ENCODE data around the gene IL12RB1.
"Not testable (repeated sequence)": the region's sequence is repeated elsewhere in the genome, so short reads cannot be mapped to it uniquely, and the experiment has no call there.

The IL12RB1 gene

GRCh38 chr19:18110609-18111232, 24.0 kb upstream of the IL12RB1 start:
- H3K27ac ChIP-seq = no peak overlapping the region
- no peak for TF ChIP-seq ZFX (IDR thresholded peaks at IDR 0.05; ENCODE audit: borderline replicate concordance)
- TF ChIP-seq CTCF (IDR thresholded peaks at IDR 0.05) = no peak

- H3K27ac ChIP-seq = no peak overlapping the region
- TF ChIP-seq ZFX (IDR thresholded peaks at IDR 0.05; ENCODE audit: borderline replicate concordance) (no peak), CTCF (IDR thresholded peaks at IDR 0.05) (no peak)
Measured at GRCh38 chr19:18109733-18110608, 23.2 kb upstream of the IL12RB1 start.

- TF ChIP-seq ZFX (IDR thresholded peaks at IDR 0.05; ENCODE audit: borderline replicate concordance) = no peak
- no peak for TF ChIP-seq CTCF (IDR thresholded peaks at IDR 0.05)
Measured at GRCh38 chr19:18109341-18109732, 22.6 kb upstream of the IL12RB1 start.

GRCh38 chr19:18108897-18109296, 22.2 kb upstream of the IL12RB1 start:
- TF ChIP-seq CTCF (IDR thresholded peaks at IDR 0.05) (no peak), ZFX (IDR thresholded peaks at IDR 0.05; ENCODE audit: borderline replicate concordance) (no peak)
- no peak overlapping the region for H3K27ac ChIP-seq

More at GRCh38 chr19:18109341-18109732, 22.6 kb upstream of the IL12RB1 start:
- H3K27ac ChIP-seq = no peak overlapping the region

- TF ChIP-seq ZFX (IDR thresholded peaks at IDR 0.05; ENCODE audit: borderline replicate concordance) = no peak
- TF ChIP-seq CTCF (IDR thresholded peaks at IDR 0.05) = no peak
- no peak overlapping the region for H3K27ac ChIP-seq
Measured at GRCh38 chr19:18107235-18107634, 20.5 kb upstream of the IL12RB1 start.

GRCh38 chr19:18105259-18105658, 18.5 kb upstream of the IL12RB1 start:
- not testable (repeated sequence) for H3K27ac ChIP-seq

GRCh38 chr19:18104793-18105131, 18.0 kb upstream of the IL12RB1 start:
- TF ChIP-seq CTCF (IDR thresholded peaks at IDR 0.05) (no peak), ZFX (IDR thresholded peaks at IDR 0.05; ENCODE audit: borderline replicate concordance) (no peak)
- peak overlapping the region; percentile 17; the same call in 1 of the 2 replicates for H3K27ac ChIP-seq

All from 22Rv1 (cell line).